ENCODE data around the gene TLR10.

GRCh38 chr4:38728631-38729141 is 54.1 kb downstream of the TLR10 start:
- TF ChIP-seq, protein P1, sequence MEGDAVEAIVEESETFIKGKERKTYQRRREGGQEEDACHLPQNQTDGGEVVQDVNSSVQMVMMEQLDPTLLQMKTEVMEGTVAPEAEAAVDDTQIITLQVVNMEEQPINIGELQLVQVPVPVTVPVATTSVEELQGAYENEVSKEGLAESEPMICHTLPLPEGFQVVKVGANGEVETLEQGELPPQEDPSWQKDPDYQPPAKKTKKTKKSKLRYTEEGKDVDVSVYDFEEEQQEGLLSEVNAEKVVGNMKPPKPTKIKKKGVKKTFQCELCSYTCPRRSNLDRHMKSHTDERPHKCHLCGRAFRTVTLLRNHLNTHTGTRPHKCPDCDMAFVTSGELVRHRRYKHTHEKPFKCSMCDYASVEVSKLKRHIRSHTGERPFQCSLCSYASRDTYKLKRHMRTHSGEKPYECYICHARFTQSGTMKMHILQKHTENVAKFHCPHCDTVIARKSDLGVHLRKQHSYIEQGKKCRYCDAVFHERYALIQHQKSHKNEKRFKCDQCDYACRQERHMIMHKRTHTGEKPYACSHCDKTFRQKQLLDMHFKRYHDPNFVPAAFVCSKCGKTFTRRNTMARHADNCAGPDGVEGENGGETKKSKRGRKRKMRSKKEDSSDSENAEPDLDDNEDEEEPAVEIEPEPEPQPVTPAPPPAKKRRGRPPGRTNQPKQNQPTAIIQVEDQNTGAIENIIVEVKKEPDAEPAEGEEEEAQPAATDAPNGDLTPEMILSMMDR (conservative IDR thresholded peaks at IDR 0.05): peak; percentile 70
- TF ChIP-seq EZH2 (IDR thresholded peaks at IDR 0.05; ENCODE audit: low read depth): no peak
